GM15510 (cell line): Measurements from ENCODE around the gene NDUFA13.

ENCODE experiments used
- POLR2A ChIP-seq: IDR thresholded peaks from 3 replicates; pipeline ENCODE4 v1.6.1; 2011; ENCODE audit warnings: borderline replicate concordance; ENCODE audit not compliant: insufficient read length; ENCODE audit errors: extremely low read depth

The NDUFA13 gene

GRCh38 chr19:19514881-19515641 lies 964 bp upstream of the NDUFA13 start, which contains the start of gene TSSK6:
TSSK6 (minus strand) TSS chr19:19515548; CDS start chr19:19515427, 121 bp downstream.
- TF ChIP-seq POLR2A = no peak

- TF ChIP-seq POLR2A = no peak
Measured at GRCh38 chr19:19517235-19517619, 1.2 kb downstream of the NDUFA13 start.

- TF ChIP-seq POLR2A = no peak
Measured at GRCh38 chr19:19520989-19521388, 5.0 kb downstream of the NDUFA13 start.

GRCh38 chr19:19523177-19523576 lies 7.2 kb downstream of the NDUFA13 start:
- TF ChIP-seq POLR2A = no peak

- no peak for TF ChIP-seq POLR2A
Measured at GRCh38 chr19:19524053-19524452, 8.0 kb downstream of the NDUFA13 start.

GRCh38 chr19:19525611-19526380 lies 9.8 kb downstream of the NDUFA13 start:
- no peak for TF ChIP-seq POLR2A

GRCh38 chr19:19526581-19527370 lies 10.8 kb downstream of the NDUFA13 start:
- no peak for TF ChIP-seq POLR2A

GRCh38 chr19:19527371-19527656 lies 11.3 kb downstream of the NDUFA13 start:
- TF ChIP-seq POLR2A = no peak

GRCh38 chr19:19527674-19528625 lies 11.9 kb downstream of the NDUFA13 start:
- TF ChIP-seq POLR2A = no peak

GRCh38 chr19:19528721-19529490 lies 12.9 kb downstream of the NDUFA13 start, which contains the start of gene YJEFN3:
YJEFN3 (plus strand) TSS chr19:19528911; CDS start chr19:19528933, 22 bp downstream.
- TF ChIP-seq POLR2A = no peak

- no peak for TF ChIP-seq POLR2A
Measured at GRCh38 chr19:19529783-19530422, 13.9 kb downstream of the NDUFA13 start.

GRCh38 chr19:19530423-19530804 lies 14.4 kb downstream of the NDUFA13 start:
- no peak for TF ChIP-seq POLR2A

- TF ChIP-seq POLR2A = no peak
Measured at GRCh38 chr19:19530889-19531288, 14.9 kb downstream of the NDUFA13 start.
